HG03469 (cell line): ENCODE measurements around the gene ARPC5.
A peak's percentile ranks its signal among the peaks of the same experiment; 100 is the strongest.
"Not testable (repeated sequence)": the region's sequence is repeated elsewhere in the genome, so short reads cannot be mapped to it uniquely, and the experiment has no call there.

ENCODE experiments used
- ATAC-seq: cut with Tn5 transposase; IDR thresholded peaks from one replicate; pipeline ENCODE4 v1.9.1; 2021; ENCODE audit warnings: mild to moderate bottlenecking, moderate library complexity, moderate number of reproducible peaks; ENCODE audit not compliant: unreplicated experiment

ARPC5 gene

GRCh38 chr1:183612975-183613374 lies 22.6 kb downstream of the ARPC5 start:
- ATAC-seq = not testable (repeated sequence)

GRCh38 chr1:183612407-183612806 lies 23.2 kb downstream of the ARPC5 start:
- ATAC-seq = no peak

DNA sequence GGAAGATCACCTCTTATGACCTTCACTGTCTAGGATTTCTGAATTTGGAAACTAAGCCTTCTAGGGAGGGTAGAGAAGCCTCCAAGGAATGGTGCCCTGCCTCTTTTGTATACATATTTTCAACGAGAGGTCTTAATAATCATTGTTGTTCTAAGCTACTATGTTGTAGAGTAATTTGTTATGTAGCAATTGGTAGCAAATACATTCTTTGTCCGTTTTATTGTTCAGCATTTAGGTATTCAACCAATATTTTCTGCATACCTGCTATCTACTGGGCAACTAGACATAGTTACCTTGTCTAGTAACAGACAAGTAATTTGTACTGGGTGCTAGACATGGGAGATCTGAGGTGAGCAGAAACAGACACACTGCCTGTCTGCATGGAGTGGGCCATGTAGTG lies 24.6 kb downstream of the ARPC5 start:
- no peak for ATAC-seq

GRCh38 chr1:183609759-183610452 lies 25.7 kb downstream of the ARPC5 start:
- no peak for ATAC-seq

DNA sequence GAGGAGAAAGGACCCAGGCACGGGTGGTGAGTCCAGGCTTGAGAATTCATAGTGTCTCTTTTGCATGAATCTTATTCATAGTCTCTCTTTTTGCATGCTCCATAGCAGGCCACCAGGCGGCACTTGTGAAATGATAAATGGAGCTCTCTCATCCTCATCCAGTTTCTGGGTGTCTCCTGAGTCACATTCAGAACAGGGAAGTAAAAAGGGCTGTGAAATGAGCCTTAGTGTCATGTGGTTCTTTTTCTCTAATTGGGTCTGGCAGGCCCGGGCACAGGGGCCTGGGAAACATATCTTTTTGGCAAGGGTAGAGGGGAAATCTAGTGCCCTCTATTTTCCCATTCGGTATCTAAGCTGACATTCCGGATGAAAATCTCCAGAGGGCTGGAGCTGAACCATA lies 26.3 kb downstream of the ARPC5 start:
- ATAC-seq = no peak

DNA sequence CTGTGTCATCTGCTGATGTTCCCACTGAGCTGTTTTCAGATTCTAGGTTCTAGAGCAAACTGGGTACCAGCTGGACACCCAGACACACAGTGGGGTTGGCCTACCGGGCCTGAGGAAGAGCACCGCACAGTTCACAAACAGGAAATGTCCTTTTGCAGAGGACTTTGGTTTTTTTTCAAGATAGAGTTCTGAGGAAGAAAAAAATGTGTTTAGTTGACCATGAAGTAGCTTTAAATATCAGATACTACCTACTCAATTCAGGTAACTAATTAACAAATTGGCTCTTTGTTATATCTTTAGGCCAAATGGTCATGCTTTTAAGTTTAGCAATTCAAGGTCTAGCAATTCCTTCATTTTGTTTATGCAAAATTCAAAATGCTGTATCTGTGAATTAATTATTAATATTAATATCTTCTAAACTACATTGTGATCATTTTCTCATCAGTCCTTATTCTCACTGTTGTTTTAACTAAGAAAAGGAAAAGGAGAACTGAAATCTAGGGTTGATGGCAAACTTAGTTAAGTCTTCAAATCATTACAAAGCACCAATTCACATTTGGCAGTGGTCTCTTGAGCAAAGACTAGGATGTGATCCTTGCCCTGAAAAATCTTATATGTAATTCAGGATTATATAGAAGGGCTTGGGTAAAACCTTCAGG lies 28.1 kb downstream of the ARPC5 start:
- no peak for ATAC-seq

DNA sequence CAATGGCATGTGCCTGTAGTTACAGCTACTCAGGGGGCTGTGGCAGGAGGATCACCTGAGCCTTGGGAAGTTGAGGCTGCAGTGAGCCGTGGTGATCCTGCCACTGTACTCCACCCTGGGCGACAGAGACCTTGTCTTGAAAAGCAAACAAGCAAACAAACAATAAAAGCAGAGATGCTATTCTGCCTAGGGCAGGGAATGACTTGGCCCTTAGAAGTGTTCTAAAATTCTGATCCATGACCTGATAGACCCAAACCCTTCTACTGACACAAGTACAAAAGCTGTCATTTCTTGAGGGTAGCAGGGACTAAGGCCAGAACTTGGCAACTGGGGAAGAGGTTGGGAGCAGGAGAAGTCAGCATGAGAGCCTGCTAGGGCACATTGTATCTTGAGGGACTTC lies 29.7 kb downstream of the ARPC5 start:
- no peak for ATAC-seq

- no peak for ATAC-seq
Measured at GRCh38 chr1:183604815-183605214, 30.8 kb downstream of the ARPC5 start.

DNA sequence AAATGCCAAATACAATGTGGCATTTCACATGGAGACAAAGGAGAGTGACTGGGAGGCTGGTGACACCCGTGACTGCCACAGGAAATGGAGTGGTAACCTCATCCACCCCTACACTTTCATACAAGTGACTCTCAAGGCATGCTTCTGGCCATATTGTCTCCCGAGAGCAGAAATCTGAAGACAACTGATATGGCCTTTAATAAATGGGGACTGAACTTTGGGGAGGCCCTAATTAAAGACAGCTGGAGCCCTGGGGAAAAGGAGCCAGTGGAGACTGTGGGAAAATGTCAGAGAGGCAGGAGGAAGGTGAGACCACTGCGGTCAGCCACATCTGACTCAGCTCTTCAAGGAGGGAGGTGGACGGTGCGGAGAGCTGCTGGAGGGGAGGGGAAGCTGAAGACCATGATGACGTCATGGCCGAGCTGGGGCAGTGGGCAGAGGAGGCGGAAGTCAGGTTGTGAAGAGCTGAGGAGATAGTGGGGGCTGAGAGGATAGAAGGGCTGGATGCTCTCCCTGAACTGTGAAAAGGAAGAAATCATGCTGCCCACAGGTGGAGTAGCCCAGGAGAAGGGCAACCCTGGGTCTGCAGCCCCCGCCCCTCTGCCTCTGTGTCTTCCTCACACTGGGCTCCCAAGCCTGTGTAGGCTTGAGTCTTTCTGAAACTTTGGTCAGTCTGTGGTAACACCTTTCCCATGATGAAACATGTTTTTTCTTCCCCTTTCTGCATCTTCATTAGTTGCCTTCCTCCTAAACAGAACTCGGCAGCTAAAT lies 31.4 kb downstream of the ARPC5 start:
- ATAC-seq = no peak

DNA sequence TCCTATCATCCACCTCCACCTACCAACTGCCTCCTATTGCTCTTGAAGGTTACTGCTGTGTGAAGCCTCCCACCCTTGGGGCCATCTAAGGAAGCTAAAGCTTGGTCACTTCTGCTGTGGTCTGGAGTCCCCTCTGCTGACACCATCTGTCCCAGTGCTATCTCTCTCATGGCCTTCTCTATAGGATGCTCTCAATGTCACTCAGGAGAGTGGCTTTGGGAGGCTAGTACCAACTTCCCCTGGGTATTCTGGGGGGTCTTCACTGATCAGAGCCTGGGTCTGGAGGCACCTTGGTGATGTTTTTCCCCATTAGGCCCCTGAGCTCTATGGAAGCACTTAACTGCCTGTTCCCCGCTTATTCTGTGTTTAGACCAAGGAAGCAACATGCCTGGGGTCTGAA lies 33.1 kb downstream of the ARPC5 start:
- ATAC-seq = no peak

DNA sequence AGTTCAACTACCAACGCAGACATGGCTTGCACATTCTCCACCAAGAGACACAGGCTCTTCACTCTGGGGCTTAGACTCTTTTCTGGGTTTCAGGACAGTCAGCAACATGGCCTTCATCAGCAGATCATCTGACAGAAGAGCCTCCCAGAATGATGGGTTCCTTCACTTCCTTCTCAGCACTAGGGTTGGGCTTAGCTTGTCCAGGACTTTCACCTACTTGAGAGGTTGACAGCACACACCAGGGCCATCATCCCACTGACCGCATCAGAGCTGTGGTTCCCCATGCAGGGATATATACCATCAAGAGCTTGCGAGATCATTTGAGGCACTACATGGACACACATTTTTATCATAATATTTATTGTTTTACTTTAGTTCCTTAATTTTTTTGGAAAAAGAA lies 34.9 kb downstream of the ARPC5 start:
- ATAC-seq = no peak

- no peak for ATAC-seq
Measured at GRCh38 chr1:183600136-183600535, 35.4 kb downstream of the ARPC5 start.

GRCh38 chr1:183598386-183598785 lies 37.2 kb downstream of the ARPC5 start:
- no peak for ATAC-seq

DNA sequence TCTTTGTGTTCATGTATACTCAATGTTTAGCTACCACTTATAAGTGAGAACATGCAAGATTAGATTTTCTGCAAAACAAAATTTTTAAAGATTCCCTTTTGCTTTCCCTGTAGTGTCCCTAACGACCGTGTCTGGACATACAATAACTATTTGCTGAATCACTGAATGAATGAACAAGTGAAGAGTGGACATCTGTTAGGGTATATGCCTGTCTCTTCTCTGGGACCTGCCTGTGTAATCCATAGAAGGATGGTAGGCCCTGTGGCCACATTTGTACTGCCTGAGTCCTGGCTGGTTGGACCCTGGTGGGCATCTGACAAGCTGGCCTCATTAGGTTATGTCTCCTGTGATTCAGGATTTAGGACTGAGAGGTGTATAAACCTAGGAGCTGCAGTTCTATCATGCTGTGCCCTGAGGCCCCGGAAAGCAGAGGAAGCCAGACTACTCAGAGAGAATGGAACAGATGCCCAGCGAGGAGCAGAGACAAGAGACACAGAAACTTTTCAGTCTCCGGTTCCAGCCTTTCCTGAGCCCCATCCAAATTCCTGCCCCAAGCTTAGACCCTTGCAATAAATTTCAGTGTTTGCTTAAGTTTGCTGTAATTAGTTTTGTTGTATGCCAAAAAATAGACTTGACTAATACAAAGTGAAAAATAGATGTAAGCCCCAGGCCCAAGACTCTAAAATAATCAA lies 37.8 kb downstream of the ARPC5 start:
- ATAC-seq = no peak

GRCh38 chr1:183596500-183596899 lies 39.1 kb downstream of the ARPC5 start:
- ATAC-seq = no peak

DNA sequence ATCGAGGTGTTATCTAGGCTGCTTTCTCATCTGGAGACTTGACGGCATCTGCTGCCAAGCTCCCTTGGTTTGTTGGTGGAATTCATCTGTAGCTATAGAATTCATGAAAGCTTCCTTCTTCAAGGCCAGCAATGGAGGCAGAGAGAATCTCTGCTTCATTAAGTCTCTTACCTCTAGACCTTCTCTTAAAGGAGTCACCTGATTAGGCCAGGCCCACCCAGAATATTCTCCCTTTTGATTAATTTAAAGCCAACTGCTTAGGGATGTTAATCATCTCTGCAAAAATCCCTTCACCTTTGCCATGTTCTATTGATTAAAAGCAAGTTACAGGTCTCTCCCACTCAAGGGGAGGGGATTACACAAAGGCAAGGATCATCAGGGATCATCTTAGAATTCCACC lies 40.0 kb downstream of the ARPC5 start:
- ATAC-seq = no peak

DNA sequence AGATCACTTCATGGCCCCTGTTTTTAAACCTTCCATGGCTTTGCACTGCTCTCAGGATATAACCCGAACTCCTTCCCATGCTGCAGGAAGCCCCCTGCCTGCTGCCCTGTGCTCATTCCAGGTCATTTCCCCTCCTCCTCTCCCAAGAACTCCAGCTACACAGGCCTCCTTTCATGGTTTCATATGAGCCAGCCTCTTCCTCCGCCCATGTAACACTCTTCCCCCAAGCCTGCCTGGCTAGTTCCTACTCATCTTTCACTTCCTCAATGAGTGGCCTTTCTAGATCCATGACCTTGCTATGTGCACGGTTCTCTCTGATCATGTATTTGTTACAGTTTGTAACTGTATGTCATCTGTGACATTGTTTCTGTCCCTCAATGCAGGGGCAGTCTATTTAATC lies 42.2 kb downstream of the ARPC5 start:
- ATAC-seq = peak; percentile 44

GRCh38 chr1:183592733-183593132 lies 42.9 kb downstream of the ARPC5 start:
- no peak for ATAC-seq

- peak; percentile 63 for ATAC-seq
Measured at GRCh38 chr1:183590244-183591191, 45.1 kb downstream of the ARPC5 start, which contains the start of gene NCF2. NCF2 (minus strand) TSS chr1:183590459; CDS start chr1:183590329, 130 bp downstream.

DNA sequence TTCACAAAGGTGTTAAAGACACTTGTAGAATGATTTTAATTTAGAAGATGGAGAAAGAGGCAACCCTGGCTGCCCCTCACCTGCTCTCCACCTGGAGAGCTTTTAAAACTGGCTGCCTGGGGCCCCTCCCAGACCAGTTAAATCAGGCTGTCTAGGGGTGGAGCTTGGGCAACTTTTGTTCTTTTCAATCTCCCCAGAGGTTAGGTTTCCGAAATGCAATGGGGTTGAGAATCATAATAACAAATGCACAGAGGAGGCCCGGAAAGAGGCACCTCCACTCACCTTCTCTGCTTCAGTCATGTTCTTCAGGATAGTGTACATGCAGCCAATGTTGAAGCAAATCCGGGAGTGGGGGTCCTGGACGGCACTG lies 45.7 kb downstream of the ARPC5 start:
- no peak for ATAC-seq
